Astrocyte (in vitro differentiated cells and primary cell): ENCODE results near the gene TBC1D9B. TPM values are rescaled to one million over a fixed set of nuclear protein-coding genes. Genes with fewer than 3 reads are reported as not detected.
A peak's percentile ranks its signal among the peaks of the same experiment; 100 is the strongest.

ENCODE experiments used
- DNase-seq: peaks from one replicate; pipeline ENCODE4 v3.0.0-alpha.2; 2010; ENCODE audit warnings: low read depth
- FAIRE-seq: peaks from 2 replicates; lab custom pipeline; 2011; peaks lifted over from hg19 to GRCh38; lab: Jason Lieb, UNC
- H2AFZ ChIP-seq: 2 replicates; pipeline ENCODE4 v1.6.0; 2012; ENCODE audit warnings: low read depth, low read length, inconsistent platforms
- H3K27ac ChIP-seq: 2 replicates; pipeline ENCODE4 v1.5.1; 2011; ENCODE audit warnings: low read depth, low read length, inconsistent platforms
- H3K27me3 ChIP-seq: 2 replicates; pipeline ENCODE4 v1.6.0; 2011; ENCODE audit warnings: low read length, inconsistent platforms; ENCODE audit not compliant: insufficient read depth
- H3K36me3 ChIP-seq: 2 replicates; pipeline ENCODE4 v1.5.1; 2011; ENCODE audit warnings: low read length, inconsistent platforms; ENCODE audit not compliant: insufficient read depth
- H3K4me1 ChIP-seq: 2 replicates; pipeline ENCODE4 v1.5.1; 2011; ENCODE audit warnings: low read length, inconsistent platforms; ENCODE audit not compliant: insufficient read depth
- H3K4me2 ChIP-seq: 2 replicates; pipeline ENCODE4 v1.6.0; 2012; ENCODE audit warnings: low read length, inconsistent platforms
- H3K4me3 ChIP-seq: 2 replicates; pipeline ENCODE4 v1.5.1; 2011; ENCODE audit warnings: low read depth, mild to moderate bottlenecking, low read length, inconsistent platforms; ENCODE audit not compliant: insufficient read depth
- H3K79me2 ChIP-seq: 2 replicates; pipeline ENCODE4 v1.6.0; 2012; ENCODE audit warnings: mild to moderate bottlenecking, low read length, inconsistent platforms; ENCODE audit not compliant: insufficient read depth
- H3K9ac ChIP-seq: 2 replicates; pipeline ENCODE4 v1.6.0; 2012; ENCODE audit warnings: mild to moderate bottlenecking, low read length, inconsistent platforms
- H3K9me3 ChIP-seq: 2 replicates; pipeline ENCODE4 v1.5.1; 2012; ENCODE audit warnings: low read depth, mild to moderate bottlenecking, low read length, inconsistent platforms; ENCODE audit not compliant: insufficient read depth
- H4K20me1 ChIP-seq: 2 replicates; pipeline ENCODE4 v1.6.0; 2012; ENCODE audit warnings: low read length, inconsistent platforms; ENCODE audit not compliant: insufficient read depth
- H3K27ac Mint-ChIP-seq: one replicate; pipeline ENCODE4 v1.8.0; 2021; ENCODE audit warnings: mild to moderate bottlenecking, mixed read lengths; ENCODE audit not compliant: unreplicated experiment
- H3K27me3 Mint-ChIP-seq: one replicate; pipeline ENCODE4 v1.8.0; 2021; ENCODE audit warnings: low read depth, mixed read lengths; ENCODE audit not compliant: unreplicated experiment
- H3K36me3 Mint-ChIP-seq: one replicate; pipeline ENCODE4 v1.8.0; 2021; ENCODE audit warnings: low read depth, mixed read lengths; ENCODE audit not compliant: unreplicated experiment
- H3K4me1 Mint-ChIP-seq: one replicate; pipeline ENCODE4 v1.8.0; 2021; ENCODE audit warnings: low read depth, mixed read lengths; ENCODE audit not compliant: unreplicated experiment
- H3K4me3 Mint-ChIP-seq: one replicate; pipeline ENCODE4 v1.8.0; 2021; ENCODE audit warnings: mild to moderate bottlenecking, moderate library complexity, mixed read lengths; ENCODE audit not compliant: unreplicated experiment
- H3K9me3 Mint-ChIP-seq: one replicate; pipeline ENCODE4 v1.8.0; 2021; ENCODE audit warnings: mild to moderate bottlenecking, mixed read lengths; ENCODE audit not compliant: unreplicated experiment
- EZH2 ChIP-seq: IDR thresholded peaks from 2 replicates; pipeline ENCODE4 v1.6.1; 2012; ENCODE audit warnings: mild to moderate bottlenecking, low read length, inconsistent platforms; ENCODE audit not compliant: insufficient read depth
- total RNA-seq: library from RNA; stranded (reverse); gene quantifications from 2 replicates; pipeline ENCODE4 v1.2.1, GENCODE V29; 2021
- TF ChIP-seq, protein P1 (sequence below): IDR thresholded peaks from 2 replicates; pipeline ENCODE4 v1.5.1; 2011; ENCODE audit warnings: low read depth, mild to moderate bottlenecking, inconsistent platforms, low read length, moderate library complexity; ENCODE audit not compliant: insufficient read depth

TBC1D9B gene
- total RNA-seq, 1 donor from 2014 or later = 89.9 TPM

DNA sequence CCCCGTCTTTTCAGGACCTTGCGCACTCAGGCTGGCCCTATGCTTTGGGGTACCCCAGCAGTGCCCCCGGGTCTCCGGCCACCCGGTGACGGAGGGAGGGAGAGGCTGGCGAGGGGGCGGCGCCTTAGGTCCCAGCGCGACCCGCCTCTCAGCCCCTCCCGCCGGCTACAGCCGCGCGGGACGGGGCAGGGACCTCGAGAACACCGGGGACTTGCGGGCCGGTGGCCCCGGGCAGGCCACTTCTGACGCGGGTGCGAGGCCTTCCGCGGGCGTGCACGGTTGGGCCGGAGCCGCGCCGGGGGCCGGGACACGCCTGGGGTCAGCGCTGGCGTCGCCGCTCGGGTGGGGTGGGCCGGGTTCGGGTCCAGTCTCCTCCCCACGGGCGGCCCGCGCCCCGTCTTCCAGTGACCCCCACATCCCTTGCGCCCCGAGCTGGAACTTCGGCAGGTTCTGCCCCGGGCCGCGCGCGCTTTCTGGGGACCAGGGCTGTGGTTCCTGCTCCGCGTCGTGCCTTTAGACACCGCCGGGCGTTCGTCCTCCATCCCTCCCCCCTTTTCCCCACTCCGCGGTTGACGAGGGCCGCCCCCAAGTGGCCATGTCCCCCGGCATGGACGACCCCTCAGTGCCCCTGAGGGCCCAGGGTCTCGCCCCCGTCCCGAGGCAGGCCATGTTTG is 90.8 kb downstream of the TBC1D9B start:
- Mint-ChIP-seq H3K4me1 (peaks cover 5% of the 10 kb centered on the region), H3K36me3 (peaks cover 14% of the 10 kb centered on the region), H3K9me3 (no peaks in the 10 kb centered on the region), H3K27ac (no peak overlapping the region), H3K4me3 (no peak overlapping the region), H3K27me3 (no peaks in the 10 kb centered on the region)
- H3K27me3 ChIP-seq = no peaks in the 10 kb centered on the region
- peaks cover 33% of the 10 kb centered on the region for H3K4me1 ChIP-seq
- H3K9ac ChIP-seq = peak overlapping the region; percentile 62
- H3K79me2 ChIP-seq = peaks cover 21% of the 10 kb centered on the region
- peaks cover 12% of the 10 kb centered on the region for H4K20me1 ChIP-seq
- H3K9me3 ChIP-seq = no peaks in the 10 kb centered on the region
- H3K36me3 ChIP-seq = no peaks in the 10 kb centered on the region
- no peak overlapping the region for H3K27ac ChIP-seq
- DNase-seq (no peak), FAIRE-seq (no peak)
- H2AFZ ChIP-seq = peak overlapping the region; percentile 40
- H3K4me3 ChIP-seq = peak overlapping the region; percentile 17
- TF ChIP-seq, protein P1, sequence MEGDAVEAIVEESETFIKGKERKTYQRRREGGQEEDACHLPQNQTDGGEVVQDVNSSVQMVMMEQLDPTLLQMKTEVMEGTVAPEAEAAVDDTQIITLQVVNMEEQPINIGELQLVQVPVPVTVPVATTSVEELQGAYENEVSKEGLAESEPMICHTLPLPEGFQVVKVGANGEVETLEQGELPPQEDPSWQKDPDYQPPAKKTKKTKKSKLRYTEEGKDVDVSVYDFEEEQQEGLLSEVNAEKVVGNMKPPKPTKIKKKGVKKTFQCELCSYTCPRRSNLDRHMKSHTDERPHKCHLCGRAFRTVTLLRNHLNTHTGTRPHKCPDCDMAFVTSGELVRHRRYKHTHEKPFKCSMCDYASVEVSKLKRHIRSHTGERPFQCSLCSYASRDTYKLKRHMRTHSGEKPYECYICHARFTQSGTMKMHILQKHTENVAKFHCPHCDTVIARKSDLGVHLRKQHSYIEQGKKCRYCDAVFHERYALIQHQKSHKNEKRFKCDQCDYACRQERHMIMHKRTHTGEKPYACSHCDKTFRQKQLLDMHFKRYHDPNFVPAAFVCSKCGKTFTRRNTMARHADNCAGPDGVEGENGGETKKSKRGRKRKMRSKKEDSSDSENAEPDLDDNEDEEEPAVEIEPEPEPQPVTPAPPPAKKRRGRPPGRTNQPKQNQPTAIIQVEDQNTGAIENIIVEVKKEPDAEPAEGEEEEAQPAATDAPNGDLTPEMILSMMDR = no peak
- TF ChIP-seq EZH2 = no peak
- peak overlapping the region; percentile 80 for H3K4me2 ChIP-seq

- Histone ChIP-seq H3K9me3 (no peaks in the 10 kb centered on the region), H3K36me3 (no peaks in the 10 kb centered on the region), H3K27ac (no peak overlapping the region), H3K9ac (peak overlapping the region; percentile 62), H2AFZ (peak overlapping the region; percentile 40), H3K27me3 (no peaks in the 10 kb centered on the region), H3K4me1 (peaks cover 33% of the 10 kb centered on the region), H4K20me1 (peaks cover 7% of the 10 kb centered on the region), H3K79me2 (peaks cover 16% of the 10 kb centered on the region), H3K4me3 (no peak overlapping the region), H3K4me2 (peak overlapping the region; percentile 80)
- Mint-ChIP-seq H3K4me1 (peaks cover 5% of the 10 kb centered on the region), H3K4me3 (no peak overlapping the region), H3K27ac (no peak overlapping the region), H3K9me3 (no peaks in the 10 kb centered on the region), H3K27me3 (no peaks in the 10 kb centered on the region), H3K36me3 (peaks cover 14% of the 10 kb centered on the region)
- DNase-seq = no peak
- no peak for FAIRE-seq
- TF ChIP-seq EZH2 = no peak
- TF ChIP-seq, protein P1 = no peak
Measured at GRCh38 chr5:179816401-179816795, 91.3 kb downstream of the TBC1D9B start.
